GF-D8 (cell line): ENCODE data around the gene ARHGAP24.
A peak's percentile ranks its signal among the peaks of the same experiment; 100 is the strongest.

ENCODE experiments used
- DNase-seq: peaks from one replicate; lab custom pipeline; 2025; lab: John Stamatoyannopoulos, UW

Gene ARHGAP24

DNA sequence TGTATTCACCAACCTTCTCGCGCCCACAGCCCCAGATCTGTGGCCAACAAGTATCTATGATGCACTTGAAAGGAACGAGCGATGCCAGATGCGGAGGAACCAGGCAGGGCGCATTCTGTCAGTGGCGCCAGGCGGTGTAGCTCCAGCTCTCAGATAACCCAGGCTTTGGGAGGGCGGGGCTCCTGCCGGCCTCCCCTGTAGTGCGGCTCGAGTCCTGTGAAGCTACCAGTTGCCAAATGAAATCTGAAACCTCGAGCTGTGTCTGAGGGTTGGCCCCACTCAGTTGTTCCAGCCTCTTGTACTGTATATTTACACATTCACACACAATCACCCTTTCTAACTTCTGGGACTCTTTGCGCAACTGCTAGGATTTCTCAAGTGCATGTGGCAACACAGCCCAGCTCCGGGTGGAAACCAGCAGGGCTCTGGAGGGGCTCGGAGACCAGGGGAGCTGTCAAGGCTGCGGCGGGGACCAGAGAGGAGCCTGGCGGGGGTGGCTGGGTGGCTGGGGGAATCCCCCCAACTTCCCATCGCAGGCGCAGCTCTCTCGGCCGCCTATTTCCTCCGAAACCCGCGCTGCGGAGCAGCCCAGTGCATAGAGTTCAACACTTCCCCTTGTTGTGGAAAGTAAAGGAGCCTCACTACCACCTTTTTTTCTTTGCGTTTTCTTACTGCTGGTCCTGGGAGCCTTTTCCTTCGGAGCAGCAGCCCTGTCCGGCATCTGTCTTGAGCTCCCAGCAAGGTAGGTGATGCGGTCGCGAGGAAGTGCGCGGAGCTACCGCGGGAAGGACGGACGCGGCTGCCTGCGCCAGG is at the start of gene ARHGAP24:
TSS of gene ARHGAP24 (plus strand) at position 333 of the 813 bp plus-strand sequence.
- DNase-seq: peak; percentile 29

DNA sequence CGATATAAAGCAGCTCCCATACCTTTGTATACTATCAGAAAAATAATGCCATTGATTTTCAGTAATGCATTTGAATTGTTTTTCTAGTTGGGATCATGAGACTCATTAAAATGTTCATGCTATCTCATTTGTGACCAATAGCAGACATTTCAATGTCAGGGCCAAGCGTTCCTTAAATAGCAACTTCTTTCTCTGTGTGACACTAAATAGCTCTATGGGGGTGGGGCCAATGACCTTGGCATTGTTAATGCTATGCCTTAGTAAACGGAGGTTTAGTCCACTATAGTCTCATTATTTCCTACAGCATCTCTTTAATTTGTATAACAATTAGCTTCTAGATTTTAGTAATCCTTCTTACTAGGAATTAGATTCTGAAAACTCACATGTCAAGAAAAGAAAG is 48.6 kb upstream of the ARHGAP24 start:
- no peak for DNase-seq

DNA sequence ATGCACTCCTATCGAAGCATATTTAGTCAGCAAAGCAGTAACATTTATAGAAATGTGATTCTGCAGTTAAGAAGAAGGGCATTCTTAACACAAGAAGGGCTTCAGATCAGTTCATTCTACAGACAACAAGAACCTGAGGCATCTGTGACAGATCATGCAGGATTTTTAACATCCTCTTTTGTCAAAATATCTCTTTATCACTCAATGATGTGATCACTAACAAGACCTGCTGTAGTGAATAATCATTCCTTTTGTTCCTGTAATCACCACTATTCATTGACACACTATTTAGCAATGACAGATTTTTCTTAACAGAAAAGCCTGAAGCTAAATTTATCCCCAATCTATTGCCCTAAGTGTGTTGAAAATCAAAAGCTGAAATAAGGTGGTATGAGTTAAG is 47.8 kb upstream of the ARHGAP24 start:
- DNase-seq: no peak

DNA sequence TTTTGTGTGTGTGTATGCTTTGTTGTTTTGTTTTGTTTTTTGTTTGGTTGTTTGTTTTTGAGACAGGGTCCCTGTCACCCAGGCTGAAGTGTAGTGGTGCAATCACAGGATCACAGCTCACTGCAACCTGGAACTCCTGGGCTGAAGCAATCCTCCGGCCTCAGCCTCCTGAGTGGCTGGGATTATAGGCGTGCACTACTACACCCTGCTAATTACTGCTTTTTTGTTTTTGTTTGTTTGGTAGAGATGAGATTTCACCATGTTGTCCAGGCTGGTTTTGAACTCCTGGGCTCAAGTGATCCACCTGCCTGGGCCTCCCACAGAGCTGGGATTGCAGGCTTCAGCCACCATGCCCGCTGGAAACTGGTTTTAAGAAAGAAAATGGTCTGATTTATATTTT is 44.7 kb upstream of the ARHGAP24 start:
- no peak for DNase-seq

DNA sequence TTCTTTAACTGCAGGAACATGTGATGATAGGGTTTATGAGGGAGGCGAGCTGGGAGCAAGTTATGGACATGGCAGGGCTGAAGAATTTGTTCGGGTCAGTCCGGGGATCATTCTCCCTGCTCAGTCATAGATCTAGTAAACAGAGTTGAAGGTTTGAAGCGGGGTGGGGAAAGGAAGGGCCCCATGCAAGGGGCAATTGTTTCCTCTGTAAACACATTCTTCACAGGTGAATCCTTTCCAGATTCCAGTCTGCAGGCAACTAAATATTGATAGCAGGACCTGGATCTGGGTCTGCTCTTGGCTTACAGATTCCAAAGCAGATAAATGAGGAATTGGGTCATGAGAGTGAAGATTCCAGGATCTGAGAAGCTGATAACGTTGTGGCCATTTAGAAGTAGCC is 44.3 kb upstream of the ARHGAP24 start:
- no peak for DNase-seq

DNA sequence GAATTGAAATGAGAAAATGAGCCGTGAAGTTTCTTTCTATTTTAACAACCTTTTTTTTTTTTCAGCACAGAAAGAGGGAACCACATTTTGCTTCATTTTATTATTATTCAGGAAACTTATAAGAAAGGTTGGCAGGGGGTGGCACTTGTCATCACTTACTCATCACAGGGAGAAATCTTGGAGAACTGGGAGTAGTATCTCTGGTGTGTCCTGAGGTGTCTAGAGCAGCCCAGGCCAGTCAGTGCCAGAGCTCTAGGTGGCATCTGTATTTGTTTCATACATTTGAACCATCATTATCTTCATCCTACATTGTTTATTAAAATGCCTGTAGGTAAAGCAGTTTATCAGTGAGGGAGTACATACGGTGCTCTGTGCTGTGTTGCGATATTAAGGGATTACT is 43.8 kb upstream of the ARHGAP24 start:
- DNase-seq: no peak

DNA sequence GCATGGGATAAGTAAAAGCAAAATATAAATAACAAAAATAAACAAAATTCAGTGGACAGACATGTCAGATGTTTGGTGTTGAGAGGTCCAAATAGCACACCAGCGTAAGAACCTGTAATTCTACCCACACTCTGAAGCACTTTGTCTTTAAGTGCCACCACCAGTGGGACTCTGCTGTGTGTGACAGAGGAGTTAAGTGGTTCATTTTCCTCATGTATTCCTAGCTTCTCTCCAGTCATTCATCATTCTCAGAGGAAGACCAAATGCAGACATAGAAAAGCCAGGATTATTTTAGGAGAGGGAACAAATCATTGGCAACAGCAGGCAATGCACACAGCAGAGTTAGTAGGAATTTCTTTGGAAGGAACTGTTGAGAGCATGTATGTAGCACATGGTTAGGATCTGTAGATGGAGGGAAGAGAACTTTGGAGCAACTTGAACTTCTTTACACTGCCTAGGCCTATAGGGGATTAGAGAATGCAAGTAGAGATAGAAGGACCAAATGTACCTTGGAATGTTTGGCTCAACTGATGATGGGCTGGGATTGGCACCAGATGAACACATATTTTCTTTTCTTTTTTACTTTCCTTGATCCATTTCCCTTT is 43.0 kb upstream of the ARHGAP24 start:
- DNase-seq: no peak

DNA sequence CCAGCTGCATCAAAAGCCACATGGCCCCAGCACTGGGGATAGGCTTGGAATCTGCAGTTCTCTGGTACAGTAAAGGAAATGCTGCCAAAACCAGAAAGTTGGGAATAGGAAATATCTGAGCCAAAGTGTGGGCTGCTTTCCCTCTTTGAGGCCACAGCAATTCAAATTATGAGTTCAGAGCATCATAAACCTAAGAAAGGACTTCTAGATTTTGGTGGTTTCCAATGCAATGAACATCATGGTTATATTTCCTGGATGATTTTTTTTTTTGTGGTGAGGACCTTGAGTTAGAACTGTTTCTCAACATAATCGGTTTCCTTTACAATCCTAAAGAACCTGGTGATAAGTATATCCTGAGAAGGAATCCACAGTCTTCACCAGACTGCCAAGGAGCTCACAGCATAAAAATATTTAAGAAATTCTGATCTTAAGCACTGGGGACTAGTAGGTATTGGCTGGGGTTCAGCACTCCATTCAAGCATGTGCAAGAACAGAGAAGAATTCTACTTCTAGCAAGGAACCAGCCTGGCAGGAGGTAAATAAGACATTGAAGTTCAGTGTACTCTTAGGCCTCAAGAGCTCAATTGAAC is 29.8 kb upstream of the ARHGAP24 start:
- no peak for DNase-seq

DNA sequence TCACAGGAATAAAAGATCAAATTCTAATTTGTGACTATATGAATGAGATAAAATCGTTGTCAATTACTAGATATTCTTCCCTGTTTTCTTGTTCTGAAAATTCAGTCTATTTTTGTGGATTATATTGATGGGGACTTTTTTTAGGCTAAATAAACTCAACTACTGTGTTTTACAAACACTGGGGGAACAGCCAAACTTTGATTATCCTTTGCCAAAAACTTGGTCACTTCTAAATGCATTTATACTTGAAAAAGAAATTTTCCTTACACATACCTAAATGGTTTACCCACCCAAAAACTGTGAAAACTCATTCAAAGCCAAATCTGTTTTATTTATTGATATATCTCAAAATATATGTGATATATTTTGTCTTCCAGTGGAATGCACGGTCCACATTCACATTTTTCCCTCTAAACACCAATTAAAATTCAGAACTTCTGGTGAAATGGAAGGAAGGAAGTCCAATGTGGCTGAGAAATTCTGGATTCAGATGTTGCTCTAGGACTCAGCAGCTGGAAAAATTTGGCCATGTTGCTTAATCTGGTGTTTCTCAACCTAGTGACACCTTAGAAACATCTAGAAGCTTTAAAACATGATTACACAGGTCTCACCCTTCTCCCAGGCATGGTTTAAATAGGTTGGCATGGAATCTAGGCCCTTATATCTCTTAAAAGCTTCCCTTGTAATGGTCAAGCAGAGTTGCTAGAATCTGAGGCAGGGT is 28.6 kb upstream of the ARHGAP24 start:
- no peak for DNase-seq

DNA sequence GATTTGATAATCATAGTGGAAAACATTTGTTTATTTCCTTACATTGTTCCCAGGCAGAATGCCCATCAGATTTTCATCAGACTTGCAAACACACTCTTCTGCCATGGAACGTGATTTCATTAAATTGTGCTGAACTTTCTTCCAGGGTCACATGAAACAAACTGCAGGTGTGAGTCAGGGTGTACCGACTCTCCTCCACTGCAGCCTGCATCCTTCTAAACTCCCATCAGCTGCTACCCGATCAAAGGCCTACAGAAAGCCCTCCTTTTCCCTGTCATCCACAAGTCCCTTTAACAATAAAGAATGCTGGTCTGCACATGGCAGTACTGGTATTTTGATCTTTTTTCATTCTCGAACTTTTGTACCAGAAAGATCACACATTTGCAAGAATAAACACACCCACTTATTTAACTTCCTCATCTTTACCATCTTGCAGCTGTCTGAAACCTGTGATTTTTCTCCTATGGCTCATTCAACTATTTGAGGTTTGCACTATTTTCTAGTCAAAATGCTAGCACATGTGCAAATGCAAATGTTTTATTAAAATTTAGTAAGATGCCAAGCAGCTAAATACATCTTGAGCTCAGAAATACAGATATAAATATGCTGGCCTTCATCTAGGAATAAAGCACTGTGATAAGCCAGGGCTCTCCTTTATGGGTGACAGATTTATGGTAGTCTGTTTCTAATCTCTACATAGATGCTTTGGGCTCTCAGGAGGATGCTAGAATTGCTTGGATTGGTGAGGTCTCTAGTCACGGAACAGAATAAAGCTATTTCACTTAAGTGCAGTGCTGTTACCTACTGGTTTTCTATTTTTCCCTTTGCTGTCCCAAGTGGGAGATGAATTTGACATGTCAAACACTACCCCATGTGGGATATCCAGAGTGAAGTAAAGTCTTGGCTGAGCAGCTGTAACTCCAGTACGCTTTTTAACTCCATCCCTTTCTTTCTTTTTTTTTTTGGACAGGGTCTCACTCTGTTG is 25.8 kb upstream of the ARHGAP24 start:
- DNase-seq: no peak

DNA sequence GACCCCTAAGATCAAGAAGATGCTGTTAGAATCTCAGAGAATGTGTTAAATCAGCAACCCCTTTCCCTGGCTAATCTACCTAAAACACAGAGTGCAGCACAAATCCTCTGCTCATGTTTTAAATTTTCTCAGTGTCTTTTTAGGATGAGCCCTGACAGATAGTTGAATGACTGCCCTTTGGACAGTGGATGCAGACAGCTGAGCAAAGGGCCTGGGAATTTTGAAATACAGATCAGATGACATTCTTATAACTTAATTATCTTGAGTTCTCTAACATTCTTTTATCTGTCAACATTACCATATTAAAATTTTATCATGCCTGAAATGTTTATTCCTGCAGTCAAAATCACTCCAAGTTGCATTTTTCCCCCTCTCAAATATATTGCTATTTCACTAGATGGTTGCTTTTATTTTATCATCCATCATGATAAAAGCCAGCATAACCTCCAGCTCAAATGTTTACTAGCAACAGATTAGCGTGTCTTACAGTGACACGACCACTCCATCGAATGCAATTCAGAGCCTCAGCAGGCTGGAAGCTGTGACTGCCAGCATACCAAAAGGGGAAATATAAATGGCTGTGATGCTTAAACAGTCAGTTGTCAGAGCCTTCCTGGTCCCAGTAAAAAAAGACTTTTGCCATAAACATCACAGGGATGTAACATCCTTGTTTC is 22.8 kb upstream of the ARHGAP24 start:
- DNase-seq: no peak

DNA sequence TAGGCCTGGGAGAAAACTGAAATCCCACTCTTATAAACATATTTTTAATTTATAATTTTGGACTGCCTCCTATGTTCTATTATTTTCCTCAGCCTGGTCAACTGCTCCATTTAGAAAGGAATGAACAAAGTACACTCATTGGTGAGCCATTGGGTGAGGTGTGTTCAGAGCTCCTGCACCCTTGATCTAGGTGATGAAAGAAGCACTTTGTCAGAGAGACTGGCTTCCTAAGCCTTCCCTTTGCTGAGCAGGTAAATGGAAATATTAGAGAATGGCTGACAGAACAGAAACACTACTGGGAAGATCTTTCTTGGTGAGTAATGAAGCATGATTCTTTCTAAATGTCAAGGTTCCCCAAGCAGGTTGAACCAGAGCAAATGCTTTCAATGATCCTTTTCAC is 19.0 kb upstream of the ARHGAP24 start:
- no peak for DNase-seq

DNA sequence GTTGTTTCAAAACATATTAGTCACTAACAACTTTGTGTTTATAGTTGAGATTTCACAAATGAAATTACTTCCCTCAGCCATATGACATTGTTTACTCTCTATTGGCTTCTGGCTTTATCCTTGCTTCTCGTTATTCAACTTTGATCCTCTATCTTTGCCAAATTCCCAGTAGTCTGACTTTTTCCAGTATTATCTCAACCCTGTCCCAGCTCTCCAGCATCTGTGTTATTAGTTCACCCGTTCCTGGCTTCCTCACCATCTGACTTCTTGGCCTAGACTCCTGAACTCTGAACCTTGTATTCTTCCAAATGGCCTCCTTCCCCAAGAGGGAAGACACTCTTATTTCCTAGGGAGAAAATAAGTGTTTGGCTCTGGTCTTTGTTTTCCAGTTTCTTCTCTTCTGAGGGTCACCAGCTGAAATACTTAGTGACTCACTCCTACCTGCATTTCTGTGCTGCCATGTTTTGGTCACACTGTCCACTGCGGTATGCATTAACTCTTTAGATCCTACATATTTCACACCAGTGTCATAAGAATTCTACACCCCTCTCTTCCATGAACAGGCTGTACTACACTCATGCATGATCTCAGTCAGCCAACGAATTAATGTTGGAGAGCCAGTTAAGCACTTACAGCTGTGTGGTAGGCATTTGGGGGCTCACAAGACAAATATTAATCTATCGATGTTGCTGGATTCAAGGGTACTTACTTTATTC is 17.0 kb upstream of the ARHGAP24 start:
- DNase-seq: no peak

DNA sequence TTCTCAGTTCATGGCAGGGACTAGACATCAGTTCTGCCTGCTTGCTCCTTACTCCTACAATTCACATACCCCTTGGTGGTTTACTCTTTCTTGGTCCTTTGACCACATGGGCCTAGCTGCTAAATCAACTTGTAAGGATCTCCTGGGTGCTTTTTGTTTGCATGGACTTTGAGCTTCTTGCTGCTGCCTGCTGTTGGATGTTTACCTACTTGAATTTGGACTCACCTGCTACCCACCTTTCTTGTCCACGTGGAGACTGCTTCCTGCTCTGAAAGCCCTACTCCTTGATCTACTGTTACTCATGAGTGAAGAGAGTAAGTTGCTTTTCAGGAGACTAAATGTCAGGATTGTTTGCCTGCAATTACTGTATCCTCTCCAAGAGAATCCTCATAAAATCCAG is 15.2 kb upstream of the ARHGAP24 start:
- no peak for DNase-seq

DNA sequence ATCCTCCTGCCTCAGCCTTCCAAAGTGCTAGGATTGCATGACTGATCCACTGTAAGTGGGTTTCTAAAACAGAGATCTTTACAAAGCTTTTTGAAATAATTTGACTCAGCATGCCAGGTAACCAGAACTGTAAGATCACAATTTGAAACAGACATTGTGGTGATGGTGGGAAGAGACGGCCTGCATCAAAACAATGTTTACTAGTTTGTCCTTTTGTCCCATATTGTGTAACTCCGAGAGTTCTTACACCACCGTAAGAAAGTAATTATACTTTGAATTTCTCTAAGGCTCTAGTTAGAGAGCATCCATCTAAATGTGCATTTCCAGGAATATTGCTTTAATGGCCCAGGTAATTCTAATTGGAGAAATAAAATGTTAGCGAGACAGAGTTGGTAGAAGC is 594 bp upstream of the ARHGAP24 start:
- no peak for DNase-seq

DNA sequence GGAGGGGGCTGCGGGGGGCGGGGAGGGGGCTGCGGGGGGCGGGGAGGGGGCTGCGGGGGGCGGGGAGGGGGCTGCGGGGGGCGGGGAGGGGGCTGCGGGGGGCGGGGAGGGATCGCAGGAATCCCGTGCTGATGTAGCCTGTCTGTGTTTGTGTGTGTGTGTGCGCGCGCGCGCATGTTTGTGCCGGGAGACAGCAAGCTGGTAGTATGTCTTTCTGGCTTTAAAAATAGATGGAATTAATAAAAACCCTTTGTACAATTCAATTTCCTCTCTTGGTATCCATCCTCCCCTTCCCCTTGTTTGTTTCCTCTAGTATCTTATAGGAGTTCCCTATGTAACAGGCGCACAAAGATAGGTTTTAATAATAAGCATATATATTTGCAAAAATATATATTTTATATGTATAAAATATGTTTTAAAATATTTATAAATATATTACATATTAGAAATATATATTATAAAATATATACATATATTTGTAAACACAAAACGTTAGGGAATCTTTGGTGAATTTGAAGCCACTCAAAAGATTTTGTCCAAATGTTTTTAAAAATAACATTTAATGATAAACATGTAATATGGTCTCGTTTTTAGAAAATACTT is 782 bp downstream of the ARHGAP24 start:
- DNase-seq: no peak

DNA sequence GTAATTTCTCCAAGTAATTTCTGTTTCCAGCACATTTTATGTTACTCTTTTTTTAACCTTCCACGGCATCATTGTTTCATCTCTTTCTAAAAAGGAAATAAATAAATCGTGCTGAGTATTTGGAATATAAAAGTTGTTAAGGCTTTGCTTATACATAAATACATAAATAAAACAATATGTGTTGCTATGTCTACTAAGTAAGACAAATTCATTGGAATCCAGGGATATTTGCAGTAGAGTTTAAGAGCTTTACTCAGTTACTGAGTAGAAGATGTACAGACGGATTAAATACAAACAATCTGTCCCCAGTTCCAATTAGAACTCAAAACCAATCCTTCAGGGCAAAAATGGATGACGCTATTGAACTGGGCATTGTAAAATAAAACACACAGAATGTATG is 1.4 kb downstream of the ARHGAP24 start:
- DNase-seq: no peak

DNA sequence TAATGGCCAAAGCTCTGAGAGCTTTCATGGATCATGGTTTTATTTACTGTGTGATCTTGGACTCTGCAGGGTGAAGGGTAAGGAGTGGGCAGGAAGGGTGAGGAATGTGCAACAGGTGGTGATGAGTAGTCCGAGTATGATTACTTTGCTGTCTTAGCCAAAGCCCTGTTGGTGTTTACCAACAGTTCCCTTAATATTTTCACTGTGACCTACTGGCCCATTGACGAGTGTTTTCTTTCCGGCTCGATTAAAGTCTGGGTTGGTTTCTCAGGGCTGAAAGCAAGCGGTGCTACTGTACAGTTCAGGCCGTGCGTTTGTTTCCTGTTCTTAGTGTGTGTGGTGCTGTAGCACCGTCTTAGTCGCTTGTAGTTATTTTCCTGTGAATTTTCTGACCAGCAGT is 2.6 kb downstream of the ARHGAP24 start:
- no peak for DNase-seq

DNA sequence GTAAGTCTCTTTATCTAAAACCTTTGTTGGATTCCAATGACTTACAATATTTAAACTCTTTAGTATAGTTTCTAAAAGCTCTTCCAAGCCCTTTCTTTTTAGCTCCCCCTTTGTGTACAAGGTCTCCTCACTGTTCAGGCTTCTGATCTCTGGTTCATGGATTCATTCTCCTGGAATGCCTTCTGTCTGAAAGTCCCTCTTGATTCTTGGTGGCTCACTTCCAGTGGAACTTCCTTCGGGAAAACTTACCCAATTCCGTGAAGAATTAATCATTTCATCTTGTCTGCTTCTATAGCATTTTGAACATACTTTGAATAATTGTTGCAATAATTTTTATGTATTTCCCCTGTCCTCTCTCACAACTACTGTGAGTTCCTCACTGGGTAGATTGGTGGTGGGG is 3.6 kb downstream of the ARHGAP24 start:
- DNase-seq: no peak
